ENCODE results near the gene CALN1.

Gene CALN1

GRCh38 chr7:72176875-72177274 is 235.3 kb downstream of the CALN1 start:
- no peak overlapping the region for H3K27ac Mint-ChIP-seq
- H3K4me3 Mint-ChIP-seq, result no peak overlapping the region
- no peaks in the 10 kb centered on the region for H3K4me1 Mint-ChIP-seq (ENCODE audit: low read depth)
- H3K36me3 Mint-ChIP-seq (ENCODE audit: low read depth), result no peaks in the 10 kb centered on the region
- peaks cover 23% of the 10 kb centered on the region for H3K9me3 Mint-ChIP-seq
- H3K27me3 Mint-ChIP-seq, result no peaks in the 10 kb centered on the region

GRCh38 chr7:72170475-72170874 is 241.7 kb downstream of the CALN1 start:
- Mint-ChIP-seq H3K27me3 (no peaks in the 10 kb centered on the region), H3K4me3 (no peak overlapping the region), H3K4me1 (ENCODE audit: low read depth) (no peaks in the 10 kb centered on the region), H3K9me3 (peaks cover 7% of the 10 kb centered on the region), H3K36me3 (ENCODE audit: low read depth) (no peaks in the 10 kb centered on the region), H3K27ac (no peak overlapping the region)

- Mint-ChIP-seq H3K27me3 (no peaks in the 10 kb centered on the region), H3K36me3 (ENCODE audit: low read depth) (no peaks in the 10 kb centered on the region), H3K4me1 (ENCODE audit: low read depth) (no peaks in the 10 kb centered on the region), H3K4me3 (no peak overlapping the region), H3K27ac (no peak overlapping the region), H3K9me3 (peaks cover 16% of the 10 kb centered on the region)
These were observed 248.9 kb downstream of the CALN1 start for GRCh38 chr7:72163271-72163670.

GRCh38 chr7:72161534-72161933 is 250.6 kb downstream of the CALN1 start:
- Mint-ChIP-seq H3K4me1 (ENCODE audit: low read depth) (no peaks in the 10 kb centered on the region), H3K27me3 (no peaks in the 10 kb centered on the region), H3K4me3 (no peak overlapping the region), H3K27ac (no peak overlapping the region), H3K9me3 (peaks cover 16% of the 10 kb centered on the region), H3K36me3 (ENCODE audit: low read depth) (no peaks in the 10 kb centered on the region)

- Mint-ChIP-seq H3K27me3 (no peaks in the 10 kb centered on the region), H3K4me1 (ENCODE audit: low read depth) (no peaks in the 10 kb centered on the region), H3K9me3 (peaks cover 16% of the 10 kb centered on the region), H3K36me3 (ENCODE audit: low read depth) (no peaks in the 10 kb centered on the region), H3K27ac (no peak overlapping the region), H3K4me3 (no peak overlapping the region)
These were observed 252.2 kb downstream of the CALN1 start for GRCh38 chr7:72159911-72160310.

- no peaks in the 10 kb centered on the region for H3K9me3 Mint-ChIP-seq
- H3K4me3 Mint-ChIP-seq, result no peak overlapping the region
- H3K27ac Mint-ChIP-seq, result no peak overlapping the region
- no peaks in the 10 kb centered on the region for H3K4me1 Mint-ChIP-seq (ENCODE audit: low read depth)
- H3K36me3 Mint-ChIP-seq (ENCODE audit: low read depth), result no peaks in the 10 kb centered on the region
- H3K27me3 Mint-ChIP-seq, result no peaks in the 10 kb centered on the region
These were observed 255.5 kb downstream of the CALN1 start for GRCh38 chr7:72156671-72157070.

- Mint-ChIP-seq H3K27me3 (no peaks in the 10 kb centered on the region), H3K4me3 (no peak overlapping the region), H3K4me1 (ENCODE audit: low read depth) (no peaks in the 10 kb centered on the region), H3K9me3 (peaks cover 13% of the 10 kb centered on the region), H3K36me3 (ENCODE audit: low read depth) (no peaks in the 10 kb centered on the region), H3K27ac (no peak overlapping the region)
These were observed 259.0 kb downstream of the CALN1 start for GRCh38 chr7:72153132-72153512.

- H3K36me3 Mint-ChIP-seq (ENCODE audit: low read depth), result no peaks in the 10 kb centered on the region
- no peak overlapping the region for H3K27ac Mint-ChIP-seq
- no peaks in the 10 kb centered on the region for H3K27me3 Mint-ChIP-seq
- H3K4me1 Mint-ChIP-seq (ENCODE audit: low read depth), result no peaks in the 10 kb centered on the region
- no peak overlapping the region for H3K4me3 Mint-ChIP-seq
- peaks cover 13% of the 10 kb centered on the region for H3K9me3 Mint-ChIP-seq
These were observed 259.7 kb downstream of the CALN1 start for GRCh38 chr7:72152161-72153131.

GRCh38 chr7:72140566-72140965 is 271.6 kb downstream of the CALN1 start:
- H3K27ac Mint-ChIP-seq, result no peak overlapping the region
- H3K27me3 Mint-ChIP-seq, result no peaks in the 10 kb centered on the region
- no peaks in the 10 kb centered on the region for H3K36me3 Mint-ChIP-seq (ENCODE audit: low read depth)
- H3K4me3 Mint-ChIP-seq, result no peak overlapping the region
- H3K4me1 Mint-ChIP-seq (ENCODE audit: low read depth), result no peaks in the 10 kb centered on the region
- H3K9me3 Mint-ChIP-seq, result peaks cover 15% of the 10 kb centered on the region

GRCh38 chr7:72127136-72127535 is 285.0 kb downstream of the CALN1 start:
- peaks cover 30% of the 10 kb centered on the region for H3K9me3 Mint-ChIP-seq
- no peak overlapping the region for H3K27ac Mint-ChIP-seq
- no peaks in the 10 kb centered on the region for H3K36me3 Mint-ChIP-seq (ENCODE audit: low read depth)
- H3K4me3 Mint-ChIP-seq, result no peak overlapping the region
- no peaks in the 10 kb centered on the region for H3K27me3 Mint-ChIP-seq
- no peaks in the 10 kb centered on the region for H3K4me1 Mint-ChIP-seq (ENCODE audit: low read depth)

- Mint-ChIP-seq H3K9me3 (peaks cover 17% of the 10 kb centered on the region), H3K4me3 (no peak overlapping the region), H3K27ac (no peak overlapping the region), H3K4me1 (ENCODE audit: low read depth) (no peaks in the 10 kb centered on the region), H3K27me3 (no peaks in the 10 kb centered on the region), H3K36me3 (ENCODE audit: low read depth) (no peaks in the 10 kb centered on the region)
These were observed 288.2 kb downstream of the CALN1 start for GRCh38 chr7:72123913-72124312.

- no peak overlapping the region for H3K4me3 Mint-ChIP-seq
- H3K4me1 Mint-ChIP-seq (ENCODE audit: low read depth), result no peaks in the 10 kb centered on the region
- H3K9me3 Mint-ChIP-seq, result peaks cover 11% of the 10 kb centered on the region
- no peaks in the 10 kb centered on the region for H3K27me3 Mint-ChIP-seq
- no peaks in the 10 kb centered on the region for H3K36me3 Mint-ChIP-seq (ENCODE audit: low read depth)
- H3K27ac Mint-ChIP-seq, result no peak overlapping the region
These were observed 293.8 kb downstream of the CALN1 start for GRCh38 chr7:72118366-72118765.

- no peak overlapping the region for H3K4me3 Mint-ChIP-seq
- H3K27me3 Mint-ChIP-seq, result no peaks in the 10 kb centered on the region
- H3K27ac Mint-ChIP-seq, result no peak overlapping the region
These were observed 298.0 kb downstream of the CALN1 start for GRCh38 chr7:72114129-72114528.

GRCh38 chr7:72112992-72113391 is 299.1 kb downstream of the CALN1 start:
- no peak overlapping the region for H3K27ac Mint-ChIP-seq
- H3K27me3 Mint-ChIP-seq, result no peaks in the 10 kb centered on the region
- no peak overlapping the region for H3K4me3 Mint-ChIP-seq
- peaks cover 6% of the 10 kb centered on the region for H3K9me3 Mint-ChIP-seq
- no peaks in the 10 kb centered on the region for H3K4me1 Mint-ChIP-seq (ENCODE audit: low read depth)
- no peaks in the 10 kb centered on the region for H3K36me3 Mint-ChIP-seq (ENCODE audit: low read depth)

More at GRCh38 chr7:72114129-72114528, 298.0 kb downstream of the CALN1 start:
- Mint-ChIP-seq H3K4me1 (ENCODE audit: low read depth) (no peaks in the 10 kb centered on the region), H3K9me3 (peaks cover 9% of the 10 kb centered on the region), H3K36me3 (ENCODE audit: low read depth) (no peaks in the 10 kb centered on the region)

GRCh38 chr7:72112530-72112929 is 299.6 kb downstream of the CALN1 start:
- no peaks in the 10 kb centered on the region for H3K36me3 Mint-ChIP-seq (ENCODE audit: low read depth)
- no peaks in the 10 kb centered on the region for H3K27me3 Mint-ChIP-seq
- no peak overlapping the region for H3K27ac Mint-ChIP-seq
- H3K4me3 Mint-ChIP-seq, result no peak overlapping the region
- peaks cover 8% of the 10 kb centered on the region for H3K9me3 Mint-ChIP-seq
- no peaks in the 10 kb centered on the region for H3K4me1 Mint-ChIP-seq (ENCODE audit: low read depth)

GRCh38 chr7:72111086-72111485 is 301.1 kb downstream of the CALN1 start:
- H3K4me1 Mint-ChIP-seq (ENCODE audit: low read depth), result no peaks in the 10 kb centered on the region
- no peaks in the 10 kb centered on the region for H3K27me3 Mint-ChIP-seq
- H3K27ac Mint-ChIP-seq, result no peak overlapping the region
- no peak overlapping the region for H3K4me3 Mint-ChIP-seq
- H3K36me3 Mint-ChIP-seq (ENCODE audit: low read depth), result no peaks in the 10 kb centered on the region
- peaks cover 8% of the 10 kb centered on the region for H3K9me3 Mint-ChIP-seq
